NCI-H526 (cell line): ENCODE data around the gene RREB1.

Experiments
- DNase-seq, 2 experiments: peaks; one replicate each; lab custom pipeline; 2025; lab: John Stamatoyannopoulos, UW

The RREB1 gene

GRCh38 chr6:7222197-7222596, 114.4 kb downstream of the RREB1 start:
- no peak for DNase-seq

GRCh38 chr6:7224731-7225130, 117.0 kb downstream of the RREB1 start:
- DNase-seq = no peak

- no peak for DNase-seq
Measured at GRCh38 chr6:7228662-7229375, 121.1 kb downstream of the RREB1 start.

GRCh38 chr6:7229376-7230326, 121.9 kb downstream of the RREB1 start:
- DNase-seq = no peak

GRCh38 chr6:7230327-7230691, 122.5 kb downstream of the RREB1 start:
- DNase-seq = no peak

GRCh38 chr6:7230956-7231713, 123.4 kb downstream of the RREB1 start:
- no peak for DNase-seq

GRCh38 chr6:7232351-7232750, 124.6 kb downstream of the RREB1 start:
- DNase-seq = no peak

DNA sequence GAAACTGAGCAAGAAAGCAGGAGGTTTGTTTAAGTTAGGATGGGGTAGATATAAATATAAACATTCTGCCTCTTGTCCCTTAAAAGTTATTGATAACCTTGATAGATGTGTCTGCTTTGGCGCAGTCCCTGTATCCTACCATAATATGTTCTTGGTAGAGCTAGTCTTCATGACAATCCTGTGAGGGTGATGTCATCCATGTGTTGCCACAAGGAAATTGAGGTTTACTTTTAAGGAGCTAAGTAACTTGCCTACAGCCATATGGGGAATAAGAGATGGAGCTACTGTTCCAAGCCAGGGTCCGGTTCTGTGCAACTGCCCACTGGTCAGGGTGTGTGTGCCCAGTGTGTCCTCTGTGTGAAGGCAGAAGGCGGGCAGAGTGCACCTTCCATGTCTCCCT, 126.8 kb downstream of the RREB1 start:
- DNase-seq = no peak

DNA sequence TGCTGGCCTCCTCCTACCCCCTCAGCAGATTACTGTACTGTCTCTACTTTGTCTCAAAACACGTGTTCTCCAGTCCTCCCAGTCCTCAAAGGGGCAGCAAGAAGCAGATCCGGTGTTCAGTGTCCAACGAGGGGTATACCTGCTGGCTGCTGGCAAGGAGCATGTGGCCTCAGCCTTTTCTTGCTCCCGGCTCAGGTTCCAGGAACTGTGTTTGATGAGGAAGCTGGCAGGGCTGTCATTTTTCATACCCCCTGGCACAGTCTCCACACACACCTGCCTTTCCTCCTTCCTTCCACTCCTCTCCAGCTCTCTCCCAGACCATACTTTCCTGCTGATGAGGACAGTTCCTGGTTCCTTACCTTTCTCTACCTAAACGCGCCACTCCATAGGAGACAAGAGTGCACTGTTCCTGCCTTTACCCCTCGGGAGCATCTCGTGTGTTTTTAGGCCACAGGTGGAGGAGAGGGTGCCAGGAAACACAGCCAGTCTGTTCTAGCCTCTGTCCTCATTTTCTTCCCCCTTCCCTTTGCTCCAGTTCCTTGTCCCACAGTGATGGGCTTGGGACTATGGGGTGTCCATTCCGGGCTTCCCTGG, 128.0 kb downstream of the RREB1 start:
- DNase-seq = no peak

- no peak for DNase-seq
Measured at GRCh38 chr6:7236306-7237209, 128.8 kb downstream of the RREB1 start.

GRCh38 chr6:7237653-7238188, 130.0 kb downstream of the RREB1 start:
- no peak for DNase-seq

DNA sequence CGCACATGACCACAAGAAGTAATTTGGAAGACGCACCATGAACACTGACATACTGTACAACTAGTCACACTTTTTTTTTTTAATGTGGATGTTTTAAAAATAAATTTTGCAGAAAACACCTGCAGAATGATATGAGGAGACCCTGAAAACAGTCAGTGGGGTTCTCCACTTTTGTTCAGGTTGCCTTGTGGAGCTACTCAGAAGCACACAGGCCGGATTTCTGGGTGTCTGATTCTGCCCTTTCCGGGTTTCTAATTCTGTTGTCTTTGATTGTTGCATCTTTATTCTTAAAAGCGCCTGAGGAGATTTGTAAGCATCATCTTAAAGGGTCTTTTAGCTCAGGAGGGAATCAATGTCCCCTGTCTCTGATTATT, 130.8 kb downstream of the RREB1 start:
- DNase-seq = no peak

DNA sequence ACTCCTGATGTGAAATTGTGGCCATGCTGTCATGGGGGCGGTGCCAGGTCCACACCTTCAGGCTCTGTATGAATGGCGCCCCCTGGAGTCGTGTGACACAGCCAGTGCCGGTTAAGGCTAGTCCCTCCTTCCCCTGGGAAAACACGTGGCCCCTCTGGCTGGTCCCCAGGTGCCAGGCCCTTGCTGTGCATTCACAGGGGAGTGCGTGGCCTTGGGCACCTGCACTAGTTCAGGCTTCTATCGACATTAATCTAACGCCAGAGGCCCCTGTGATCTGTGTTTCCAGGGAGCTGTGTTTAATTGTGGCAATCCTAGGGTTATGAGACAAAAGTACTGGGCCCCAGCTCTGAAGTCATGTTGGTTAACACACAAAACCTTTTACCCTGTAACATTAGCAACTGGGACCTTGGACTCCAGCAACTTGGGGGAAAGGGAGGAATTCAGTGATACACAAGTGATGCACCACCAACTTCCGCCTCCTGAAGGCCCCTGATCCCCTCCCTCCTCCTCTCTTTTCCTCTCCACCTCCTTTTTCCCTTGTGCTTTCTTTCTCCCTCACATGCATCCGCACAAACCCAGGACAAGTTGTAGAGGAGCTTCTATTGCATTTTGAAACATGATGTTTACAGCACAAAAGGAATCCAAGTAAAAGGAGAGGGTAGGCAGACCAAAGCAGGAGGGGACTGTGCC, 131.3 kb downstream of the RREB1 start:
- DNase-seq = peak; percentile 82 to 96

DNA sequence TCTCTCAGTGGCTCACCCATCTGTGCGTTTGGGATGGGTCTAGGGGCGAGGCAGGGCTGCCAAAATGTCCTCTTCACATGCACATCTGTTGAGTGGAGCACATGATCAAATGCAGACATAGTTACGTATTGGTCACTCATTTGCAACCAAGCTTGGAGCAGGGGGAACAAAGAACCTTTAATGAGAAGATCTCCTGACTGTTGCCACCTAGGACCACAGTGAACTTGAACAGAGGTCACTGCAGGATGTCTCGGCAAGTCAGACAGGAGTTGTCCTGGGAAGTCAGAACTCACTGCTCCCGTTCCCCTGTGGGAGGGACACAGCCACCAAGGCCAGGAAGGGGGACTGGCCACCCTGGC, 131.8 kb downstream of the RREB1 start:
- DNase-seq = no peak

GRCh38 chr6:7240351-7240750, 132.6 kb downstream of the RREB1 start:
- no peak for DNase-seq

DNA sequence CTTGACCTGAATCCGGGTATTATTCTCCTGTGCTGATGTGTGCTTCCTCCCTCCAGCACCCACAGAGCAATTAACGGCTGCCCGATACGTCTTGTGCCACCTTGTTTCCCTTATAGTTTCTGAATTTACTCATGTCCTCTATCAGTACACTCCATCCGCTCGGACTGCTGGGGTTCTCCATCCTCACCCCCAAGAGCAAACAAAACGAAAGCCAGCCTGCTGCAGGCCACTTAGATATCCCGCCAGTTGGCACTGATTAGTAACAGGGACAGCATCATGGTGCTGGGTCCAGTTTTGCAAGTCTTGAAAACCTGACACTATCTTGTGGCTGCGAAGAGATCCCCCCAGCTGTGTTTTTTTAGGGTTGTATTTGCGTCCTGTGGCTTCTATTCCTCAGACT, 133.4 kb downstream of the RREB1 start:
- no peak for DNase-seq

- DNase-seq = peak; percentile 50 to 79
Measured at GRCh38 chr6:7241709-7242645, 134.2 kb downstream of the RREB1 start.

- DNase-seq = peak in 1 of 2 experiments; percentile 62
Measured at GRCh38 chr6:7242835-7243178, 135.0 kb downstream of the RREB1 start.
